ENCODE measurements around the gene PHF3. TPM values are rescaled to one million over a fixed set of nuclear protein-coding genes. Genes with fewer than 3 reads are reported as not detected.

PHF3 gene
- total and polyA plus RNA-seq, 2 donors (not counting 1 experiment from before 2014, with no cell fraction given): 13.5 to 111 TPM

- no peaks in the 10 kb centered on the region for H3K27me3 Mint-ChIP-seq
- ATAC-seq (ENCODE audit: low read depth) (no peak), DNase-seq (no peak)
- H3K79me2 ChIP-seq (ENCODE audit: control insufficient read depth, insufficient read depth, low read length): no peaks in the 10 kb centered on the region
- peaks cover 0 to 6% (median 0%) of the 10 kb centered on the region in 3 donors for H3K9me3 ChIP-seq (ENCODE audit: control extremely low read depth in 1 of 3, control insufficient read depth in 2 of 3, insufficient read depth in 1 of 3, low read length in 2 of 3)
- H3K27me3 ChIP-seq (replicated peaks in 1 of 4; ENCODE audit: control extremely low read depth in 1 of 4, control insufficient read depth in 3 of 4, insufficient read depth in 4 of 4, low read length in 3 of 4): peaks cover 0 to 4% (median 0%) of the 10 kb centered on the region in 4 experiments
- H3K27ac ChIP-seq (ENCODE audit: low read length in 2 of 2): no peak overlapping the region
- H3K27ac Mint-ChIP-seq: no peak overlapping the region
- H3K4me3 Mint-ChIP-seq: no peak overlapping the region
- POLR2A ChIA-PET: no interaction called here
- no peaks in the 10 kb centered on the region for H4K20me1 ChIP-seq (ENCODE audit: control insufficient read depth, insufficient read depth, low read length, poor library complexity, severe bottlenecking)
- H3K36me3 ChIP-seq (replicated peaks in 1 of 2; ENCODE audit: control extremely low read depth in 1 of 2, control insufficient read depth in 1 of 2, extremely low read depth in 1 of 2, insufficient read depth in 2 of 2, low read length in 1 of 2): no peaks in the 10 kb centered on the region
- intact Hi-C loops (cut with micrococcal nuclease): no loop called here
- TF ChIP-seq, protein P1, sequence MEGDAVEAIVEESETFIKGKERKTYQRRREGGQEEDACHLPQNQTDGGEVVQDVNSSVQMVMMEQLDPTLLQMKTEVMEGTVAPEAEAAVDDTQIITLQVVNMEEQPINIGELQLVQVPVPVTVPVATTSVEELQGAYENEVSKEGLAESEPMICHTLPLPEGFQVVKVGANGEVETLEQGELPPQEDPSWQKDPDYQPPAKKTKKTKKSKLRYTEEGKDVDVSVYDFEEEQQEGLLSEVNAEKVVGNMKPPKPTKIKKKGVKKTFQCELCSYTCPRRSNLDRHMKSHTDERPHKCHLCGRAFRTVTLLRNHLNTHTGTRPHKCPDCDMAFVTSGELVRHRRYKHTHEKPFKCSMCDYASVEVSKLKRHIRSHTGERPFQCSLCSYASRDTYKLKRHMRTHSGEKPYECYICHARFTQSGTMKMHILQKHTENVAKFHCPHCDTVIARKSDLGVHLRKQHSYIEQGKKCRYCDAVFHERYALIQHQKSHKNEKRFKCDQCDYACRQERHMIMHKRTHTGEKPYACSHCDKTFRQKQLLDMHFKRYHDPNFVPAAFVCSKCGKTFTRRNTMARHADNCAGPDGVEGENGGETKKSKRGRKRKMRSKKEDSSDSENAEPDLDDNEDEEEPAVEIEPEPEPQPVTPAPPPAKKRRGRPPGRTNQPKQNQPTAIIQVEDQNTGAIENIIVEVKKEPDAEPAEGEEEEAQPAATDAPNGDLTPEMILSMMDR (IDR thresholded peaks at IDR 0.05): no peak
- TF ChIP-seq EZH2 (IDR thresholded peaks at IDR 0.05; ENCODE audit: borderline replicate concordance, insufficient read depth, low read depth, low read length, poor library complexity, severe bottlenecking): no peak
- H3K4me3 ChIP-seq (ENCODE audit: control extremely low read depth in 1 of 5, extremely low read depth in 1 of 5, insufficient read depth in 1 of 5, low read depth in 2 of 5, low read length in 4 of 5): no peak overlapping the region
- no peaks in the 10 kb centered on the region for H3K4me1 Mint-ChIP-seq
- CTCF ChIA-PET: interaction anchor here (0.7 to 10.2 kb wide), 3 partner anchors 161 to 318 kb away, joined by 5 to 239 read pairs (median 5); no protein-coding TSS in a partner anchor
- H2AFZ ChIP-seq (ENCODE audit: insufficient read depth, low read depth, low read length, poor library complexity, severe bottlenecking): no peak overlapping the region
- no peak overlapping the region for H3K4me2 ChIP-seq (replicated peaks; ENCODE audit: low read depth, low read length, poor library complexity, severe bottlenecking)
- no peaks in the 10 kb centered on the region for H3K4me1 ChIP-seq (ENCODE audit: control insufficient read depth in 2 of 2, insufficient read depth in 2 of 2, low read length in 2 of 2)
- no peak overlapping the region for H3K9ac ChIP-seq (ENCODE audit: low read length)
- H3K9me3 Mint-ChIP-seq (ENCODE audit: insufficient read depth): peaks cover 6% of the 10 kb centered on the region
Measured at GRCh38 chr6:63760199-63760598, 124.6 kb downstream of the PHF3 start.

DNA sequence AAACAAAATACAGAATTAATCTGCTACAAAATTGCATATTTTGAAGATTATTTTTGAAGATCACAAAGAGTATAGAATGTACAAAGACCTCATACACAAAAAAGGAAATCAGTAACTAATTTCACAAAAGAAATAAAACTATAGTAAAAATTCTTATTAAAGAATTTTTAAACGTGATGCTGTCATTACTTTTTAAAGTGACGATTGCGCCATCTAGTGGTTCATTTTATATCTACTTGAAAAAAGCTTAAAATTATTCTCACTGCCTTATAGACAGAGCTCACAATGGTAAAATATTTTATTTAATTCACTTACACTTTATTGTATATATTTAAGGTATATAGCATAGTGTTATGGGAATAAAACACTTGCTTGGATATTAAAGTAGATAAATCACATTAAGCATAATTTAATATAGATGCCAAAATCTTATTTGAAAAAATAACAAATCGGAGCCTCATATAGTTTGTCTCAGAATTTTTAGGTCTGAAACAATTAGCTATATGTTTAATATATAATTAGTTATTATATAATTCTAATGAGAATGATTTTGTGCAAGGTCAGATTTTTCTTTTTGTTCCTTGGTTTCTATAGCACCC, 128.8 kb downstream of the PHF3 start:
- POLR2A ChIA-PET: no interaction called here
- Histone ChIP-seq H3K9ac (ENCODE audit: low read length) (no peak overlapping the region), H3K27me3 (replicated peaks in 1 of 4; ENCODE audit: control extremely low read depth in 1 of 4, control insufficient read depth in 3 of 4, insufficient read depth in 4 of 4, low read length in 3 of 4) (peaks cover 0 to 4% (median 0%) of the 10 kb centered on the region in 4 experiments), H3K27ac (ENCODE audit: low read length in 2 of 2) (no peak overlapping the region), H2AFZ (ENCODE audit: insufficient read depth, low read depth, low read length, poor library complexity, severe bottlenecking) (no peak overlapping the region), H3K36me3 (replicated peaks in 1 of 2; ENCODE audit: control extremely low read depth in 1 of 2, control insufficient read depth in 1 of 2, extremely low read depth in 1 of 2, insufficient read depth in 2 of 2, low read length in 1 of 2) (no peaks in the 10 kb centered on the region), H3K4me3 (ENCODE audit: control extremely low read depth in 1 of 5, extremely low read depth in 1 of 5, insufficient read depth in 1 of 5, low read depth in 2 of 5, low read length in 4 of 5) (no peak overlapping the region), H3K4me1 (ENCODE audit: control insufficient read depth in 2 of 2, insufficient read depth in 2 of 2, low read length in 2 of 2) (no peaks in the 10 kb centered on the region), H3K79me2 (ENCODE audit: control insufficient read depth, insufficient read depth, low read length) (no peaks in the 10 kb centered on the region), H4K20me1 (ENCODE audit: control insufficient read depth, insufficient read depth, low read length, poor library complexity, severe bottlenecking) (no peaks in the 10 kb centered on the region), H3K9me3 (ENCODE audit: control extremely low read depth in 1 of 3, control insufficient read depth in 2 of 3, insufficient read depth in 1 of 3, low read length in 2 of 3) (no peaks in the 10 kb centered on the region), H3K4me2 (replicated peaks; ENCODE audit: low read depth, low read length, poor library complexity, severe bottlenecking) (no peak overlapping the region)
- intact Hi-C loops (cut with micrococcal nuclease): loop anchor here (1.0 kb wide), 1 partner anchor 166 kb away; no protein-coding TSS in a partner anchor
- WGBS (ENCODE audit: insufficient coverage): no CpG with 5 or more reads among the region's 4 CpGs
- peak; percentile 67 for DNase-seq
- no peak overlapping the region for H3K27ac Mint-ChIP-seq
- H3K9me3 Mint-ChIP-seq (ENCODE audit: insufficient read depth): no peaks in the 10 kb centered on the region
- no peaks in the 10 kb centered on the region for H3K4me1 Mint-ChIP-seq
- peaks cover 11% of the 10 kb centered on the region for H3K27me3 Mint-ChIP-seq
- H3K4me3 Mint-ChIP-seq: no peak overlapping the region
- CTCF ChIA-PET: interaction anchor here (0.6 to 10.2 kb wide), 23 partner anchors 12 to 468 kb away, joined by 3 to 239 read pairs (median 3); partner anchors contain the start of gene PHF3
- TF ChIP-seq, protein P1 (IDR thresholded peaks at IDR 0.05): peak; percentile 83
- no peak for TF ChIP-seq EZH2 (IDR thresholded peaks at IDR 0.05; ENCODE audit: borderline replicate concordance, insufficient read depth, low read depth, low read length, poor library complexity, severe bottlenecking)
- ATAC-seq (ENCODE audit: low read depth): no peak
